HuH-7 (cell line): ENCODE measurements around the gene NKAP.
"Not testable (repeated sequence)": the region's sequence is repeated elsewhere in the genome, so short reads cannot be mapped to it uniquely, and the experiment has no call there.

Source experiments
- DNase-seq: peaks from one replicate; pipeline ENCODE4 v3.0.0; 2011; ENCODE audit warnings: low spot score

The NKAP gene

GRCh38 chrX:119935215-119935874 lies 8.2 kb downstream of the NKAP start:
- peak; percentile 48 for DNase-seq

GRCh38 chrX:119922391-119922790 lies 21.2 kb downstream of the NKAP start:
- not testable (repeated sequence) for DNase-seq

- no peak for DNase-seq
Observed at GRCh38 chrX:119919835-119920585, 23.5 kb downstream of the NKAP start.

- no peak for DNase-seq
Observed at GRCh38 chrX:119917877-119918276, 25.7 kb downstream of the NKAP start.

- no peak for DNase-seq
Observed at GRCh38 chrX:119916310-119916709, 27.2 kb downstream of the NKAP start.

- no peak for DNase-seq
Observed at GRCh38 chrX:119900976-119901375, 42.6 kb downstream of the NKAP start.

GRCh38 chrX:119899125-119899524 lies 44.4 kb downstream of the NKAP start:
- peak; percentile 23 for DNase-seq

GRCh38 chrX:119895843-119896326 lies 47.7 kb downstream of the NKAP start, which contains the start of gene AKAP14:
Gene AKAP14, plus strand, starts transcription at chrX:119895893. Its CDS starts 7,331 bp downstream, at chrX:119903224.
- no peak for DNase-seq

GRCh38 chrX:119891961-119892692 lies 51.4 kb downstream of the NKAP start:
- not testable (repeated sequence) for DNase-seq

- DNase-seq, result not testable (repeated sequence)
Observed at GRCh38 chrX:119890626-119891025, 52.9 kb downstream of the NKAP start.

- peak; percentile 73 for DNase-seq
Observed at GRCh38 chrX:119887721-119888425, 55.7 kb downstream of the NKAP start.

GRCh38 chrX:119885554-119886428 lies 57.8 kb downstream of the NKAP start:
- peak; percentile 48 for DNase-seq

GRCh38 chrX:119880552-119881437 lies 62.8 kb downstream of the NKAP start:
- DNase-seq, result peak; percentile 68

GRCh38 chrX:119880076-119880475 lies 63.5 kb downstream of the NKAP start:
- no peak for DNase-seq

GRCh38 chrX:119878740-119879139 lies 64.8 kb downstream of the NKAP start:
- no peak for DNase-seq

- peak; percentile 68 for DNase-seq
Observed at GRCh38 chrX:119871599-119872395, 71.8 kb downstream of the NKAP start, which contains the start of the genes NDUFA1 and RNF113A. Gene NDUFA1, plus strand, starts transcription at chrX:119871832. Its CDS starts 80 bp downstream, at chrX:119871912. Gene RNF113A, minus strand, starts transcription at chrX:119871733. Its CDS starts 120 bp downstream, at chrX:119871613.

- DNase-seq, result no peak
Observed at GRCh38 chrX:119871245-119871598, 72.3 kb downstream of the NKAP start.
